HepG2 (cell line): Measurements from ENCODE around the gene PDGFRB. TPM values are rescaled to one million over a fixed set of nuclear protein-coding genes. Genes with fewer than 3 reads are reported as not detected.

Experiments
- ATAC-seq: fragments of 200-7000 bp; cut with Tn5 transposase; 3 replicates; pipeline ENCODE4 v1.9.1; 2020; ENCODE audit warnings: mild to moderate bottlenecking, moderate library complexity
- BruUV-seq: library from RNA; stranded (reverse); fragments of 400-500 nt; replicated peaks from 2 replicates; lab custom pipeline; 2021; lab: Mats Ljungman, UMichigan
- CTCF ChIA-PET: fragments of 300-600 bp; formaldehyde crosslinking; extraction: SDS; loops from one replicate; lab custom pipeline; 2021; ENCODE audit warnings: low total read pairs, inconsistent platforms, low intra/inter-chr PET ratio; lab: Yijun Ruan, JAX
- POLR2A ChIA-PET: fragments of 350-600 bp; sonication (Branson Sonifier 250); formaldehyde crosslinking; loops from one replicate; lab custom pipeline; 2020; ENCODE audit warnings: antibody characterized with exemption, inconsistent platforms; lab: Yijun Ruan, JAX
- DNase-seq: peaks from one replicate; pipeline ENCODE4 v3.0.0-alpha.2; 2015; ENCODE audit warnings: low spot score
- FAIRE-seq: peaks from 3 replicates; lab custom pipeline; 2011; peaks lifted over from hg19 to GRCh38; lab: Jason Lieb, UNC
- H2AFZ ChIP-seq: one replicate; pipeline ENCODE4 v1.6.1; 2011; ENCODE audit warnings: low read length, inconsistent platforms
- H3K27ac ChIP-seq: fragments of 300-600 bp; 3 replicates; pipeline ENCODE4 v1.8.0; 2011; ENCODE audit warnings: mixed run types, mild to moderate bottlenecking, mixed read lengths, low read length, inconsistent platforms; ENCODE audit not compliant: insufficient read depth; ENCODE audit errors: extremely low read length
- H3K27me3 ChIP-seq, 2 experiments: fragments of 200-600 bp in 1 of 2; 2 replicates in 1 of 2; 3 replicates in 1 of 2; pipeline versions ENCODE4 v1.6.0 to v1.8.0; 2011; ENCODE audit warnings: low read length in 2 of 2, mild to moderate bottlenecking in 2 of 2, moderate library complexity in 2 of 2, inconsistent platforms in 1 of 2; ENCODE audit not compliant: insufficient read depth in 2 of 2, control insufficient read depth in 1 of 2
- H3K36me3 ChIP-seq, 2 experiments: fragments of 200-600 bp in 1 of 2; replicated peaks in 1 of 2; 2 replicates in 1 of 2; 3 replicates in 1 of 2; pipeline versions ENCODE4 v1.5.1 to v1.8.0; 2011; ENCODE audit warnings: low read length in 2 of 2, inconsistent platforms in 1 of 2; ENCODE audit not compliant: insufficient read depth in 2 of 2, control insufficient read depth in 1 of 2
- H3K4me1 ChIP-seq: 2 replicates; pipeline ENCODE4 v1.5.1; 2012; ENCODE audit warnings: low read length, inconsistent platforms; ENCODE audit not compliant: insufficient read depth
- H3K4me2 ChIP-seq: 2 replicates; pipeline ENCODE4 v1.6.0; 2011; ENCODE audit warnings: low read depth, low read length, inconsistent platforms
- H3K4me3 ChIP-seq, 3 experiments: fragments of 200-600 bp in 1 of 3; sonication (generic), shearing (Covaris generic) in 1 of 3; replicated peaks in 1 of 3; 2 replicates each; pipeline ENCODE4 v1.5.1; 2011 to 2016; ENCODE audit warnings: low read length in 3 of 3, inconsistent platforms in 2 of 3, low read depth in 2 of 3, mild to moderate bottlenecking in 2 of 3, control low read depth in 1 of 3, mixed read lengths in 1 of 3; ENCODE audit not compliant: insufficient read depth in 1 of 3
- H3K79me2 ChIP-seq: one replicate; pipeline ENCODE4 v1.6.1; 2011; ENCODE audit warnings: low read length, inconsistent platforms; ENCODE audit not compliant: insufficient read depth
- H3K9ac ChIP-seq: 2 replicates; pipeline ENCODE4 v1.6.0; 2011; ENCODE audit warnings: mild to moderate bottlenecking, low read depth, low read length, inconsistent platforms; ENCODE audit not compliant: insufficient read depth
- H3K9me3 ChIP-seq: 2 replicates; pipeline ENCODE4 v1.5.1; 2012; ENCODE audit warnings: mild to moderate bottlenecking, low read length
- H4K20me1 ChIP-seq: 2 replicates; pipeline ENCODE4 v1.6.0; 2011; ENCODE audit warnings: inconsistent platforms, mild to moderate bottlenecking, low read length, moderate library complexity; ENCODE audit not compliant: insufficient read depth
- CBFB ChIP-seq: sonication (generic); formaldehyde crosslinking; IDR thresholded peaks from 2 replicates; pipeline ENCODE4 v1.4.0; 2020; ENCODE audit warnings: missing genetic modification reagents
- SETDB1 ChIP-seq: sonication (generic); formaldehyde crosslinking; IDR thresholded peaks from 2 replicates; pipeline ENCODE4 v1.5.1; 2020; ENCODE audit warnings: missing genetic modification reagents, mild to moderate bottlenecking, borderline replicate concordance
- SNAPC2 ChIP-seq: sonication (generic); formaldehyde crosslinking; IDR thresholded peaks from 2 replicates; pipeline ENCODE4 v1.8.1; 2022; ENCODE audit warnings: mild to moderate bottlenecking, missing genetic modification reagents
- TGIF2 ChIP-seq: IDR thresholded peaks from 2 replicates; pipeline ENCODE4 v1.6.1; 2016; ENCODE audit warnings: control low read depth, missing compliant biosample characterization
- U2AF2 ChIP-seq: fragments of 200-400 bp; formaldehyde crosslinking; IDR thresholded peaks from 2 replicates; pipeline ENCODE4 v1.6.1; 2017; ENCODE audit warnings: low read depth, mild to moderate bottlenecking, low read length
- ZNF124 ChIP-seq: sonication (generic); formaldehyde crosslinking; IDR thresholded peaks from 2 replicates; pipeline ENCODE4 v1.4.0; 2020; ENCODE audit warnings: missing genetic modification reagents
- ZNF207 ChIP-seq: fragments of 450-650 bp; IDR thresholded peaks from 2 replicates; pipeline ENCODE4 v1.6.1; 2016; ENCODE audit warnings: antibody characterized with exemption, borderline replicate concordance
- ZNF274 ChIP-seq: sonication (generic); formaldehyde crosslinking; IDR thresholded peaks from 2 replicates; pipeline ENCODE4 v1.5.1; 2020; ENCODE audit warnings: mild to moderate bottlenecking, missing genetic modification reagents
- ZNF484 ChIP-seq: sonication (generic); formaldehyde crosslinking; IDR thresholded peaks from 2 replicates; pipeline ENCODE4 v1.5.1; 2020; ENCODE audit warnings: mild to moderate bottlenecking, low read depth, missing genetic modification reagents, borderline replicate concordance
- ZNF562 ChIP-seq: sonication (generic); formaldehyde crosslinking; IDR thresholded peaks from 2 replicates; pipeline ENCODE4 v1.8.0; 2022; ENCODE audit warnings: missing genetic modification reagents, borderline replicate concordance
- ZNF780A ChIP-seq: sonication (generic); formaldehyde crosslinking; IDR thresholded peaks from 2 replicates; pipeline ENCODE4 v1.8.0; 2022; ENCODE audit warnings: mild to moderate bottlenecking, missing genetic modification reagents, moderate library complexity
- whole genome bisulfite sequencing: methylation state at CpG from one replicate; pipeline ENCODE4 v1.1.6; 2017; ENCODE audit warnings: low lambda C conversion rate; 5-methylcytosine and 5-hydroxymethylcytosine counted together
- in situ Hi-C: cut with HindIII; loops from 2 replicates; pipeline ENCODE4 v1.10.0; 2017; ENCODE audit warnings: low pct_unique_long_range_greater_than_20kb; ENCODE audit not compliant: extremely low pct_ligation_motif_present
- intact Hi-C: fragments of 100-400 bp; cut with micrococcal nuclease; formaldehyde crosslinking; loops from one replicate; pipeline ENCODE4 v1.10.0; 2022; ENCODE audit not compliant: unreplicated experiment
- polyA plus RNA-seq, 8 experiments: library from polyadenylated mRNA; depleted of rRNA in 3 of 8; stranded (reverse) in 7 of 8; unstranded in 1 of 8; fragments of >200 nt; fragmentation: Illumina TruSeq in 4 of 8; extraction: Trizol in 4 of 8; gene quantifications; 2 replicates each; pipeline versions ENCODE4 v1.2.1 to v1.2.3, GENCODE V29; 2011 to 2016; ENCODE audit warnings: low read depth in 4 of 8, missing spikeins in 1 of 8, mixed read lengths in 1 of 8; ENCODE audit not compliant: insufficient read depth in 1 of 8
- total RNA-seq, 5 experiments: library from RNA; depleted of rRNA; stranded (reverse); fragments of >200 nt; fragmentation: Illumina TruSeq; extraction: Trizol; gene quantifications; 2 replicates each; pipeline ENCODE4 v1.2.3, GENCODE V29; 2016; ENCODE audit warnings: low read depth in 1 of 5
- TF ChIP-seq, protein P1 (sequence below): sonication (generic); formaldehyde crosslinking; IDR thresholded peaks from 2 replicates; pipeline ENCODE4 v1.4.0; 2020; ENCODE audit warnings: missing genetic modification reagents, mild to moderate bottlenecking, borderline replicate concordance
- TF ChIP-seq, protein P2 (sequence below): IDR thresholded peaks from 2 replicates; pipeline ENCODE4 v1.6.1; 2016; ENCODE audit warnings: control low read depth
- TF ChIP-seq, protein P3 (sequence below): sonication (generic); formaldehyde crosslinking; conservative IDR thresholded peaks from 2 replicates; pipeline ENCODE4 v1.8.0; 2022; ENCODE audit warnings: mild to moderate bottlenecking, moderate library complexity, missing genetic modification reagents
- TF ChIP-seq, protein P4 (sequence below): sonication (generic); formaldehyde crosslinking; IDR thresholded peaks from 2 replicates; pipeline ENCODE4 v1.4.0; 2020; ENCODE audit warnings: missing genetic modification reagents
- TF ChIP-seq, protein P5 (sequence below): sonication (generic); formaldehyde crosslinking; IDR thresholded peaks from 2 replicates; pipeline ENCODE4 v1.4.0; 2020; ENCODE audit warnings: missing genetic modification reagents

The PDGFRB gene
- total and polyA plus RNA-seq, 2 of the 13 experiments (the other 11 are each of a cell fraction or from before 2014, with no cell fraction given): 4.0 to 21.0 TPM

DNA sequence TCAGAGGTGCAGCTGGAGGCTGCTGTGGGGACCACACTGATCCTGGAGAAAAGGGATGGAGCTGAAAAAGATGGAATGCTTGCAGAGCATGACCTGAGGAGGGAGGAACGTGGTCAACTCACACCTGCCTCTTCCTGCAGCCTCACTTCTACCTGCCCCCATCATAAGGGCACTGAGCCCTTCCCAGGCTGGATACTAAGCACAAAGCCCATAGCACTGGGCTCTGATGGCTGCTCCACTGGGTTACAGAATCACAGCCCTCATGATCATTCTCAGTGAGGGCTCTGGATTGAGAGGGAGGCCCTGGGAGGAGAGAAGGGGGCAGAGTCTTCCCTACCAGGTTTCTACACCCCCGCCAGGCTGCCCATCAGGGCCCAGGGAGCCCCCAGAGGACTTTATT lies 28.4 kb upstream of the PDGFRB start:
- POLR2A ChIA-PET: no interaction called here

More for the DNA sequence above, 28.4 kb upstream of the PDGFRB start:
- no peak overlapping the region for H3K4me3 ChIP-seq
- no peaks in the 10 kb centered on the region for H3K79me2 ChIP-seq
- H3K4me1 ChIP-seq: peaks cover 37% of the 10 kb centered on the region
- no TSS peak for BruUV-seq
- no peak overlapping the region for H3K9ac ChIP-seq
- no peak overlapping the region for H3K27ac ChIP-seq
- H3K4me2 ChIP-seq: no peak overlapping the region
- H4K20me1 ChIP-seq: no peaks in the 10 kb centered on the region
- 38% methylated on average over 2 of the region's 2 CpGs for WGBS
- DNase-seq (no peak), ATAC-seq (no peak), FAIRE-seq (no peak)
- H2AFZ ChIP-seq: no peak overlapping the region
- H3K27me3 ChIP-seq: peaks cover 4 to 10% of the 10 kb centered on the region in 2 experiments; a peak in 4 of 5 replicates
- CTCF ChIA-PET: no interaction called here
- H3K9me3 ChIP-seq: no peaks in the 10 kb centered on the region
- TF ChIP-seq ZNF124 (CRISPR knock-in tag) (no peak), TGIF2 (CRISPR knock-in tag) (no peak), ZNF780A (CRISPR knock-in tag) (no peak), ZNF562 (no peak), ZNF484 (CRISPR knock-in tag) (no peak), ZNF274 (no peak), SNAPC2 (CRISPR knock-in tag) (no peak), ZNF207 (no peak), U2AF2 (no peak), SETDB1 (CRISPR knock-in tag) (no peak), CBFB (CRISPR knock-in tag) (no peak)
- TF ChIP-seq, protein P1, sequence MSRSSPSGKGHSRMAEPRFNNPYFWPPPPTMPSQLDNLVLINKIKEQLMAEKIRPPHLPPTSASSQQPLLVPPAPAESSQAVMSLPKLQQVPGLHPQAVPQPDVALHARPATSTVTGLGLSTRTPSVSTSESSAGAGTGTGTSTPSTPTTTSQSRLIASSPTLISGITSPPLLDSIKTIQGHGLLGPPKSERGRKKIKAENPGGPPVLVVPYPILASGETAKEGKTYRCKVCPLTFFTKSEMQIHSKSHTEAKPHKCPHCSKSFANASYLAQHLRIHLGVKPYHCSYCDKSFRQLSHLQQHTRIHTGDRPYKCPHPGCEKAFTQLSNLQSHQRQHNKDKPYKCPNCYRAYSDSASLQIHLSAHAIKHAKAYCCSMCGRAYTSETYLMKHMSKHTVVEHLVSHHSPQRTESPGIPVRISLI (CRISPR knock-in tag): no peak
- TF ChIP-seq, protein P2, sequence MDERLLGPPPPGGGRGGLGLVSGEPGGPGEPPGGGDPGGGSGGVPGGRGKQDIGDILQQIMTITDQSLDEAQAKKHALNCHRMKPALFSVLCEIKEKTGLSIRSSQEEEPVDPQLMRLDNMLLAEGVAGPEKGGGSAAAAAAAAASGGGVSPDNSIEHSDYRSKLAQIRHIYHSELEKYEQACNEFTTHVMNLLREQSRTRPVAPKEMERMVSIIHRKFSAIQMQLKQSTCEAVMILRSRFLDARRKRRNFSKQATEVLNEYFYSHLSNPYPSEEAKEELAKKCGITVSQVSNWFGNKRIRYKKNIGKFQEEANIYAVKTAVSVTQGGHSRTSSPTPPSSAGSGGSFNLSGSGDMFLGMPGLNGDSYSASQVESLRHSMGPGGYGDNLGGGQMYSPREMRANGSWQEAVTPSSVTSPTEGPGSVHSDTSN (CRISPR knock-in tag): no peak
- TF ChIP-seq, protein P3, sequence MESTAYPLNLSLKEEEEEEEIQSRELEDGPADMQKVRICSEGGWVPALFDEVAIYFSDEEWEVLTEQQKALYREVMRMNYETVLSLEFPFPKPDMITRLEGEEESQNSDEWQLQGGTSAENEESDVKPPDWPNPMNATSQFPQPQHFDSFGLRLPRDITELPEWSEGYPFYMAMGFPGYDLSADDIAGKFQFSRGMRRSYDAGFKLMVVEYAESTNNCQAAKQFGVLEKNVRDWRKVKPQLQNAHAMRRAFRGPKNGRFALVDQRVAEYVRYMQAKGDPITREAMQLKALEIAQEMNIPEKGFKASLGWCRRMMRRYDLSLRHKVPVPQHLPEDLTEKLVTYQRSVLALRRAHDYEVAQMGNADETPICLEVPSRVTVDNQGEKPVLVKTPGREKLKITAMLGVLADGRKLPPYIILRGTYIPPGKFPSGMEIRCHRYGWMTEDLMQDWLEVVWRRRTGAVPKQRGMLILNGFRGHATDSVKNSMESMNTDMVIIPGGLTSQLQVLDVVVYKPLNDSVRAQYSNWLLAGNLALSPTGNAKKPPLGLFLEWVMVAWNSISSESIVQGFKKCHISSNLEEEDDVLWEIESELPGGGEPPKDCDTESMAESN (CRISPR knock-in tag): no peak
- TF ChIP-seq, protein P4, sequence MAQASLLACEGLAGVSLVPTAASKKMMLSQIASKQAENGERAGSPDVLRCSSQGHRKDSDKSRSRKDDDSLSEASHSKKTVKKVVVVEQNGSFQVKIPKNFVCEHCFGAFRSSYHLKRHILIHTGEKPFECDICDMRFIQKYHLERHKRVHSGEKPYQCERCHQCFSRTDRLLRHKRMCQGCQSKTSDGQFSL (CRISPR knock-in tag): no peak
- TF ChIP-seq, protein P5, sequence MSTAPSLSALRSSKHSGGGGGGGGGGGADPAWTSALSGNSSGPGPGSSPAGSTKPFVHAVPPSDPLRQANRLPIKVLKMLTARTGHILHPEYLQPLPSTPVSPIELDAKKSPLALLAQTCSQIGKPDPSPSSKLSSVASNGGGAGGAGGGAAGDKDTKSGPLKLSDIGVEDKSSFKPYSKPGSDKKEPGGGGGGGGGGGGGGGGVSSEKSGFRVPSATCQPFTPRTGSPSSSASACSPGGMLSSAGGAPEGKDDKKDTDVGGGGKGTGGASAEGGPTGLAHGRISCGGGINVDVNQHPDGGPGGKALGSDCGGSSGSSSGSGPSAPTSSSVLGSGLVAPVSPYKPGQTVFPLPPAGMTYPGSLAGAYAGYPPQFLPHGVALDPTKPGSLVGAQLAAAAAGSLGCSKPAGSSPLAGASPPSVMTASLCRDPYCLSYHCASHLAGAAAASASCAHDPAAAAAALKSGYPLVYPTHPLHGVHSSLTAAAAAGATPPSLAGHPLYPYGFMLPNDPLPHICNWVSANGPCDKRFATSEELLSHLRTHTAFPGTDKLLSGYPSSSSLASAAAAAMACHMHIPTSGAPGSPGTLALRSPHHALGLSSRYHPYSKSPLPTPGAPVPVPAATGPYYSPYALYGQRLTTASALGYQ (CRISPR knock-in tag): no peak
- in situ Hi-C loops (no loop called here), intact Hi-C loops (no loop called here)
- no peaks in the 10 kb centered on the region for H3K36me3 ChIP-seq
